Left colon (tissue), 2 donors: ENCODE data around the gene TRPC4AP. TPM values are rescaled to one million over a fixed set of nuclear protein-coding genes. Genes with fewer than 3 reads are reported as not detected.
"Not testable (repeated sequence)": the region's sequence is repeated elsewhere in the genome, so short reads cannot be mapped to it uniquely, and the experiment has no call there.

ENCODE experiments used
- ATAC-seq: fragments of 200-7000 bp; cut with Tn5 transposase; one replicate; pipeline ENCODE4 v1.9.1; 2020; ENCODE audit warnings: mild to moderate bottlenecking, moderate library complexity
- DNase-seq, 2 donors: peaks; one replicate each; pipeline ENCODE4 v3.0.0-alpha.2; 2020
- intact Hi-C, 2 donors: fragments of 100-400 bp; cut with DNase I in 1 of 2; cut with micrococcal nuclease in 1 of 2; formaldehyde crosslinking; loops; one replicate each; pipeline versions ENCODE4 v1.11.2 to v1.14.0; 2022; cut with DNase I, micrococcal nuclease
- total RNA-seq, 2 donors: library from RNA; stranded (reverse); fragmentation: NEBNext Ultra II Directional; extraction: Animal tissue kit (Norgen Biotek cat#: 25700); gene quantifications; one replicate each; pipeline ENCODE4 v1.2.1, GENCODE V29; 2021
- donor health status: DM: no; HTN: no; CAD: no.
- donor health status: DM: yes; HTN: yes; CAD: no.

The TRPC4AP gene
- total RNA-seq, 2 donors from 2014 or later: 58.9 to 60.6 TPM

- DNase-seq, intact Hi-C loops, ATAC-seq: not testable (repeated sequence)
These were observed 21.0 kb downstream of the TRPC4AP start for GRCh38 chr20:35071436-35072153.

GRCh38 chr20:35066194-35066593, 26.4 kb downstream of the TRPC4AP start:
- ATAC-seq (no peak), DNase-seq (no peak)
- intact Hi-C loops: no loop called here

- intact Hi-C loops: no loop called here
- ATAC-seq (no peak), DNase-seq (no peak)
These were observed 27.4 kb downstream of the TRPC4AP start for GRCh38 chr20:35065181-35065580.

- ATAC-seq (no peak), DNase-seq (no peak)
- intact Hi-C loops: no loop called here
These were observed 29.4 kb downstream of the TRPC4AP start for GRCh38 chr20:35063168-35063567.

GRCh38 chr20:35062478-35062877, 30.1 kb downstream of the TRPC4AP start:
- ATAC-seq (no peak), DNase-seq (no peak)
- intact Hi-C loops: no loop called here

GRCh38 chr20:35060168-35060567, 32.4 kb downstream of the TRPC4AP start:
- intact Hi-C loops: no loop called here
- DNase-seq (no peak), ATAC-seq (no peak)

GRCh38 chr20:35059612-35060011, 33.0 kb downstream of the TRPC4AP start:
- ATAC-seq (no peak), DNase-seq (no peak)
- intact Hi-C loops: no loop called here

- intact Hi-C loops: no loop called here
These were observed 33.5 kb downstream of the TRPC4AP start for GRCh38 chr20:35059110-35059509.

GRCh38 chr20:35055445-35056276, 36.9 kb downstream of the TRPC4AP start:
- no peak for ATAC-seq
- intact Hi-C loops: no loop called here
- DNase-seq: no peak

More at GRCh38 chr20:35059110-35059509, 33.5 kb downstream of the TRPC4AP start:
- ATAC-seq (no peak), DNase-seq (no peak)

- DNase-seq (no peak), ATAC-seq (no peak)
- intact Hi-C loops: no loop called here
These were observed 37.8 kb downstream of the TRPC4AP start for GRCh38 chr20:35054814-35055213.

- intact Hi-C loops, DNase-seq, ATAC-seq: not testable (repeated sequence)
These were observed 40.0 kb downstream of the TRPC4AP start for GRCh38 chr20:35052616-35053015.

GRCh38 chr20:35049776-35050352, 42.7 kb downstream of the TRPC4AP start:
- intact Hi-C loops: no loop called here
- no peak for ATAC-seq
- no peak for DNase-seq

GRCh38 chr20:35048739-35049138, 43.9 kb downstream of the TRPC4AP start:
- DNase-seq (no peak), ATAC-seq (no peak)
- intact Hi-C loops: no loop called here

- intact Hi-C loops: no loop called here
- DNase-seq (no peak), ATAC-seq (no peak)
These were observed 50.3 kb downstream of the TRPC4AP start for GRCh38 chr20:35042268-35042667.

- no peak for DNase-seq
These were observed 52.0 kb downstream of the TRPC4AP start for GRCh38 chr20:35040646-35041045.

GRCh38 chr20:35039846-35040489, 52.6 kb downstream of the TRPC4AP start:
- DNase-seq: peak; percentile 38 to 50
- peak; percentile 70 for ATAC-seq
- intact Hi-C loops: no loop called here

More at GRCh38 chr20:35040646-35041045, 52.0 kb downstream of the TRPC4AP start:
- peak; percentile 34 for ATAC-seq
- intact Hi-C loops: no loop called here

GRCh38 chr20:35039146-35039545, 53.5 kb downstream of the TRPC4AP start:
- DNase-seq: peak; percentile 31 to 77
- ATAC-seq: peak; percentile 86
- intact Hi-C loops: no loop called here

- DNase-seq (no peak), ATAC-seq (peak; percentile 79)
- intact Hi-C loops: no loop called here
These were observed 58.5 kb downstream of the TRPC4AP start for GRCh38 chr20:35034145-35034544.

- no peak for DNase-seq
- intact Hi-C loops: no loop called here
- ATAC-seq: no peak
These were observed 62.5 kb downstream of the TRPC4AP start for GRCh38 chr20:35030136-35030535.
